SK-N-SH (cell line): ENCODE data around the gene FCRL4. TPM values are rescaled to one million over a fixed set of nuclear protein-coding genes. Genes with fewer than 3 reads are reported as not detected.
A peak's percentile ranks its signal among the peaks of the same experiment; 100 is the strongest.

Experiments
- CTCF ChIA-PET: fragments of 300-600, 350-600 bp; formaldehyde crosslinking; extraction: SDS; loops from one replicate; lab custom pipeline; 2021; lab: Yijun Ruan, JAX
- POLR2A ChIA-PET: fragments of 350-600 bp; sonication (Branson Sonifier 250); formaldehyde crosslinking; extraction: SDS; loops from one replicate; lab custom pipeline; 2020; ENCODE audit warnings: antibody characterized with exemption, inconsistent platforms; lab: Yijun Ruan, JAX
- DNase-seq: peaks from one replicate; pipeline ENCODE4 v3.0.0; 2012
- H2AFZ ChIP-seq: fragments of 200-600 bp; sonication (generic); 2 replicates; pipeline ENCODE4 v1.8.1; 2016; ENCODE audit warnings: antibody characterized with exemption, mild to moderate bottlenecking, low read depth
- H3F3A ChIP-seq: fragments of 200-600 bp; sonication (generic); replicated peaks from 2 replicates; pipeline ENCODE3; 2016; ENCODE audit warnings: antibody characterized with exemption, mild to moderate bottlenecking; ENCODE audit not compliant: insufficient read depth
- H3K27ac ChIP-seq, 2 experiments: fragments of 200-500 bp in 1 of 2; fragments of 200-600 bp in 1 of 2; sonication (Bioruptor generic) in 1 of 2; sonication (generic), shearing (Covaris generic) in 1 of 2; 2 replicates each; pipeline versions ENCODE4 v1.5.1 to v1.6.1; 2014 to 2016; ENCODE audit warnings: low read depth in 2 of 2, inconsistent platforms in 1 of 2, low read length in 1 of 2, mild to moderate bottlenecking in 1 of 2, mixed read lengths in 1 of 2
- H3K27me3 ChIP-seq: fragments of 200-600 bp; sonication (generic), shearing (Covaris generic); 2 replicates; pipeline ENCODE4 v1.6.1; 2016; ENCODE audit warnings: mixed run types; ENCODE audit not compliant: insufficient read depth
- H3K36me3 ChIP-seq, 2 experiments: fragments of 200-500 bp in 1 of 2; fragments of 200-600 bp in 1 of 2; sonication (Bioruptor generic) in 1 of 2; sonication (generic) in 1 of 2; replicated peaks in 1 of 2; 2 replicates each; pipeline versions ENCODE3 to v1.5.1; 2014 to 2016; ENCODE audit warnings: low read length in 1 of 2, mild to moderate bottlenecking in 1 of 2; ENCODE audit not compliant: insufficient read depth in 2 of 2, control insufficient read depth in 1 of 2
- H3K4me1 ChIP-seq, 2 experiments: fragments of 200-500 bp in 1 of 2; fragments of 200-600 bp in 1 of 2; sonication (Bioruptor generic) in 1 of 2; sonication (generic), shearing (Covaris generic) in 1 of 2; 2 replicates each; pipeline versions ENCODE4 v1.5.1 to v1.6.1; 2014 to 2016; ENCODE audit warnings: low read depth in 1 of 2, low read length in 1 of 2, mixed run types in 1 of 2; ENCODE audit not compliant: insufficient read depth in 2 of 2, control insufficient read depth in 1 of 2
- H3K4me2 ChIP-seq: fragments of 200-600 bp; sonication (generic), shearing (Covaris generic); 2 replicates; pipeline ENCODE4 v1.6.1; 2017; ENCODE audit warnings: mixed run types
- H3K4me3 ChIP-seq, 2 experiments: fragments of 200-500 bp in 1 of 2; fragments of 200-600 bp in 1 of 2; sonication (Bioruptor generic) in 1 of 2; sonication (generic), shearing (Covaris generic) in 1 of 2; 2 replicates each; pipeline versions ENCODE4 v1.5.1 to v1.8.1; 2014 to 2016; ENCODE audit warnings: low read depth in 2 of 2, inconsistent platforms in 1 of 2, low read length in 1 of 2, mild to moderate bottlenecking in 1 of 2, mixed read lengths in 1 of 2, moderate library complexity in 1 of 2
- H3K79me2 ChIP-seq: fragments of 200-600 bp; sonication (generic); 2 replicates; pipeline ENCODE4 v1.8.1; 2017; ENCODE audit warnings: mild to moderate bottlenecking; ENCODE audit not compliant: insufficient read depth
- H3K9ac ChIP-seq: fragments of 200-600 bp; sonication (generic); 2 replicates; pipeline ENCODE4 v1.6.1; 2017; ENCODE audit warnings: mixed run types
- H3K9me2 ChIP-seq: fragments of 200-600 bp; sonication (generic); 2 replicates; pipeline ENCODE4 v1.6.1; 2017; ENCODE audit warnings: mixed run types
- H3K9me3 ChIP-seq: fragments of 200-600 bp; sonication (generic); 2 replicates; pipeline ENCODE4 v1.6.1; 2017; ENCODE audit warnings: mixed run types, mild to moderate bottlenecking, moderate library complexity
- H4K20me1 ChIP-seq: fragments of 200-600 bp; sonication (generic); 2 replicates; pipeline ENCODE4 v1.6.1; 2017; ENCODE audit warnings: mild to moderate bottlenecking, mixed run types; ENCODE audit not compliant: insufficient read depth
- WGBS: methylation state at CpG from one replicate; pipeline ENCODE4 v1.1.6; 2017; ENCODE audit warnings: low lambda C conversion rate; 5-methylcytosine and 5-hydroxymethylcytosine counted together
- polyA plus RNA-seq, 3 experiments: library from polyadenylated mRNA; depleted of rRNA; stranded (reverse); fragments of >200 nt; gene quantifications; 2 replicates each; pipeline ENCODE4 v1.2.3, GENCODE V29; 2012
- TF ChIP-seq, protein P1 (sequence below): IDR thresholded peaks from 2 replicates; pipeline ENCODE4 v1.4.0; 2012; ENCODE audit warnings: low read depth, borderline replicate concordance

The FCRL4 gene
- polyA plus RNA-seq, 1 of the 3 experiments (the other 2 are of a cell fraction): not detected

- Histone ChIP-seq H3K36me3 (no peaks in the 10 kb centered on the region), H3K27ac (no peak overlapping the region), H3K4me1 (no peaks in the 10 kb centered on the region), H3K79me2 (no peaks in the 10 kb centered on the region), H3K27me3 (peaks cover 32% of the 10 kb centered on the region)
- POLR2A ChIA-PET: no interaction called here
- under 1% methylated on average over 5 of the region's 5 CpGs for WGBS
- DNase-seq: no peak
- TF ChIP-seq, protein P1, sequence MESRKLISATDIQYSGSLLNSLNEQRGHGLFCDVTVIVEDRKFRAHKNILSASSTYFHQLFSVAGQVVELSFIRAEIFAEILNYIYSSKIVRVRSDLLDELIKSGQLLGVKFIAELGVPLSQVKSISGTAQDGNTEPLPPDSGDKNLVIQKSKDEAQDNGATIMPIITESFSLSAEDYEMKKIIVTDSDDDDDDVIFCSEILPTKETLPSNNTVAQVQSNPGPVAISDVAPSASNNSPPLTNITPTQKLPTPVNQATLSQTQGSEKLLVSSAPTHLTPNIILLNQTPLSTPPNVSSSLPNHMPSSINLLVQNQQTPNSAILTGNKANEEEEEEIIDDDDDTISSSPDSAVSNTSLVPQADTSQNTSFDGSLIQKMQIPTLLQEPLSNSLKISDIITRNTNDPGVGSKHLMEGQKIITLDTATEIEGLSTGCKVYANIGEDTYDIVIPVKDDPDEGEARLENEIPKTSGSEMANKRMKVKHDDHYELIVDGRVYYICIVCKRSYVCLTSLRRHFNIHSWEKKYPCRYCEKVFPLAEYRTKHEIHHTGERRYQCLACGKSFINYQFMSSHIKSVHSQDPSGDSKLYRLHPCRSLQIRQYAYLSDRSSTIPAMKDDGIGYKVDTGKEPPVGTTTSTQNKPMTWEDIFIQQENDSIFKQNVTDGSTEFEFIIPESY: no peak
- TF ChIP-seq, all 33 proteins: peak for 0
- no peak overlapping the region for H3K4me3 ChIP-seq
- no peaks in the 10 kb centered on the region for H3K9me3 ChIP-seq
- H3F3A ChIP-seq: no peaks in the 10 kb centered on the region
- H4K20me1 ChIP-seq: no peaks in the 10 kb centered on the region
- CTCF ChIA-PET: interaction anchor here (1.4 kb wide), 1 partner anchor 19 kb away, joined by 4 read pairs; no protein-coding TSS in a partner anchor
- peak overlapping the region; percentile 36 for H3K4me2 ChIP-seq
- H3K9me2 ChIP-seq: no peaks in the 10 kb centered on the region
- H2AFZ ChIP-seq: peak overlapping the region; percentile 43; the same call in 1 of the 2 replicates
- no peak overlapping the region for H3K9ac ChIP-seq
Measured at GRCh38 chr1:157523774-157524493, 74.0 kb downstream of the FCRL4 start.

Other genes with a start within 250 kb of the FCRL4 start
- not detected in 2 replicates for gene FCRL5, start 45.6 kb downstream of the FCRL4 start, polyA plus RNA-seq (2012; rRNA removed)
- gene FCRL3, start 102.7 kb upstream of the FCRL4 start, polyA plus RNA-seq (2012; rRNA removed): not detected in 2 replicates
- not detected in 2 replicates for gene FCRL2, start 179.0 kb upstream of the FCRL4 start, polyA plus RNA-seq (2012; rRNA removed)
- not detected in 2 replicates for gene FCRL1, start 222.0 kb upstream of the FCRL4 start, polyA plus RNA-seq (2012; rRNA removed)
- gene CD5L, start 243.7 kb upstream of the FCRL4 start, polyA plus RNA-seq (2012; rRNA removed): not detected in 2 replicates